Hematopoietic multipotent progenitor cell treated with erythropoietin and hydrocortisone succinate and interleukin-3 and kit ligand, for 8 days (in vitro differentiated cells): ENCODE data around the gene PPP1R9A.

ENCODE experiments used
- DNase-seq: peaks from one replicate; pipeline ENCODE4 v3.0.0-alpha.2; 2015

Gene PPP1R9A

GRCh38 chr7:95045236-95045923 lies 138.0 kb downstream of the PPP1R9A start:
- DNase-seq = no peak

DNA sequence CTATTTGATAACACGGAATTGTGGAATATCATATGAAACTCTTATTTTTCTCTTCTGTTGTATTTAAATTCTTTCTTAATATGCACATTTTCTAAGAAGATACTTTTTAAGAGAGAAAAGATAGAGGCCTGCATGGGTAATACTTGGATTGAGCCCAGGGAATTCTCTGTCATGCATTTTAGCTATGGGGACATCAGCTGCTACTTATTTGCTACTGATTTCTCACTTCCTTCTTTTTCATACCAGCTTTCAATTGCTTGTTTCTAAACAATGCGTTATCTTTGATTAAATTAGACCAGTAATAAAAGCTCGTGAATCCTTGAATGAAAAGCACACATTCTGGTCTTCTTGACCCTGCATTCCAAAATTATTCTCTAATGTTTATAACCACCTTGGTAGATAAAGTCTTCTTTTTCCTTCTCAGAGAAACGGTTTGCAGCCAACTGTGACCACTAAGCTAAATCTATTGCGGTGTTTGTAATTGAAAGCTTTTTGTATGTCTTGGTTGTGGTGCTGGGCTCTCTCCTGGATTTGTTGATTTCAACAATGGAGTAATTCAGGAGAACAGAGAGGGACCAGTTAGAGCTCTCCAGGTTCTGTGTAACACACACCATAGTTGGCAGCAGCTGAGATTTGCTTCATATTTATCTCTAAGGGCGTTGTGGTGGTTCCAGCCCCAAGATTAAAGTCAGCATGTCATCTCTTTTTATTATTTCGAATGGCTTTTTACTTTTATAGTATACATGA lies 139.3 kb downstream of the PPP1R9A start:
- no peak for DNase-seq

GRCh38 chr7:95047291-95047690 lies 139.9 kb downstream of the PPP1R9A start:
- DNase-seq = no peak

DNA sequence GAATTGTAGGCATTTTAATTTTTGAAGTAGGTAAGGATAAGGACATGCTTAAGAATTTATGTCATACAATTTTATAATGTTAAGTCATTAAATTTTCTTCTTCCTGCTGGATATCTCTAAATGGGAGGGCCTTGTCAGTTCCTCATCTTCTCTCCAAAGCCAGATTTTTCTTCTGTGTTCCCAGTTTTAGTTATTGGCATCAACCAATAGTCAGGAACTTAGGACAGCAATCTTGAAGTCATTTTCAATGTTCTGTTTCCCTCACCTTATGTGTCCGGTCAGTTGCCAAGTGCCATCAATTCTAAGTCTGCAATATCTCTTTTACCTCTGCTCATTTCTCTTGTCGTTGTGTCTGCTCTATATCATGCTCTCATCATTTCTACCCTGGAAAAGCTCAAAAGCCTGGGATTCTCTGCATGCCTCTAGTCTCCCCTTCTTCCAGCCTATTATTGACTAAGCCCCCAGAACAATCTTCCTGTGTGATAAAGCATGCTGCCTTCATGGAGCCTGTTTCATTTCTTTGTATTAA lies 145.2 kb downstream of the PPP1R9A start:
- no peak for DNase-seq

DNA sequence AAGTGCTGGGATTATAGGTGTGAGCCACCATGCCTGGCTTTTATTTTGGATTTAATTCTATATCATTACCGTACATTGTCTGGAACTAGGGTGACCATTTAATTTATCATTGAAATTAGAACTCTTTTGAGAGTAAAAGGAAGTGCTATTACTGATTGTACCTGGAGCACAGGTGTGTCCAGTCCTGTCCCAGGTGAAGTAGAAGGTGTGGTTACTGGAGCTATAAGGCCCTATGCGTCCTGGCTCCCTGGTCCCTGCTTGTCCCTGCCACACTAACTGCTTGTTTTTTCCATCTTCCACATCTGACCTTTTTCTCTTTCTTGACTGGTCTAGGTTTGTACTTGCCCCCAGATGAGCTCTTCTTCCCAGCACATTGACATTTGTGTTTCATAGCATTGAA lies 147.0 kb downstream of the PPP1R9A start:
- DNase-seq = no peak

- DNase-seq = no peak
These were observed 147.9 kb downstream of the PPP1R9A start for GRCh38 chr7:95055295-95055694.

DNA sequence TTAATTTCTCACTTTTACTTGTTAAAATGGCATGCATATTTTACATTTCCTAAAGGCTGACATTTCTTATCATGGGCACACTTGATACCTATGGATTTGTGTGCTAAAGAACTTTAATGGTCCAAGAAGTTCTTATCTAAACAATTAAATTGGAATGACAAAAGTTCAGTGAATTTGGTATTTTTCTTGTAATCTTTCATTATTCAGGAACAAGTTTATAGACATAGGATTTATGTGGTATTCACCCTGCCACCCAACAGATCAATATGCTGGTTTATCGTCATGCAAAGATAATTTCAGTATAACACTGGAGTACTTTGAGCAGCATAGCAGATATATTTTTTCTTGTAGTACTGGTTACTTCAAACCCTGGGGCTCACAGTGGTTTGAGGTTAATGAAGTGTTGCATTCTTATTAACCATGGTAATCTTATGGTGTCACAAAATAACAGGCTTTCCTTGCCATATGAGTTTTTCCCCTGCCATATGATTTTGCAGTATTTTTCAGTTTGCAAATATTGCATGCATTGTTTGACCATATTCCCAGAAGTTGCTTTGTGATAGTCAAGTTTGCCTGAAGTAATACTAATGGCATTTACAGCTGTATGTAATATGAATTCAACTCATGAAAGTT lies 148.8 kb downstream of the PPP1R9A start:
- no peak for DNase-seq

GRCh38 chr7:95056901-95057300 lies 149.5 kb downstream of the PPP1R9A start:
- DNase-seq = no peak

GRCh38 chr7:95059842-95060313 lies 152.5 kb downstream of the PPP1R9A start:
- DNase-seq = no peak

- DNase-seq = no peak
These were observed 155.5 kb downstream of the PPP1R9A start for GRCh38 chr7:95062901-95063300.

DNA sequence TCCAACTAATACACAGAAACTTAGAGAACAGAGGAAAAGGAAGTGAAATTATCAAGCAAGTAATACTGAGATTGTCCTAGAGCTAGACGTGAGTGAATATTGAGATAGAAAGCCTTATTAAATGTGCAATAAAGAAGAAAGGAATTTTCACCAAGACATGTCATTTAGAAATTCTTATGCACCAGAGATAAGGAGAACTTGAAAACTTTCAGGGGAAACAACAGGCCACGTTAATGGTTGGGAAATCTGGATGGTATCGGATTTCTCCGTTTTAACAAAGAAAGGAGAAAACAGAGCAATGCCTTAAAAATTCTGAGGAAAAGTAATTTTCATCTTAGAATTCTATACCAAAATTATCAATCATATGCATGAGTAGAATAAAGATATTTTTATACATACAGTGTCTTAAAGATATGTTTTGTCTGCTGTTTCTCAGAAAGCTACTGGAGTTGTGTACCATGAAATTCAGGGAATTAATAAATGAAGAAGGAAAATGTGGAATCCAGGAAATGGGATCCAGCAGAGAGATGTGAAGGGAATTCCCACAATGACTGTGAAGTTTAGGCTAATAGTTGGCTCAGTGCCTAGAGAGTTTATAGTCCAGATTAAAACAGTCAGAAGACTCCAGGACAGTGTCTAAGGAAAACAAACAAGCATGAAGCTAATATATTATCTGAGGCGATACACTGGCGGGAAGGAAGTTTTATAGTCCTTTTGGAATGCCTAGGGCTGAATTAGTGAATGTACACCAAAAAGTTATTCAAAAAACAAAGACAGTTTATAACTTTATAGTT lies 159.5 kb downstream of the PPP1R9A start:
- DNase-seq = no peak

DNA sequence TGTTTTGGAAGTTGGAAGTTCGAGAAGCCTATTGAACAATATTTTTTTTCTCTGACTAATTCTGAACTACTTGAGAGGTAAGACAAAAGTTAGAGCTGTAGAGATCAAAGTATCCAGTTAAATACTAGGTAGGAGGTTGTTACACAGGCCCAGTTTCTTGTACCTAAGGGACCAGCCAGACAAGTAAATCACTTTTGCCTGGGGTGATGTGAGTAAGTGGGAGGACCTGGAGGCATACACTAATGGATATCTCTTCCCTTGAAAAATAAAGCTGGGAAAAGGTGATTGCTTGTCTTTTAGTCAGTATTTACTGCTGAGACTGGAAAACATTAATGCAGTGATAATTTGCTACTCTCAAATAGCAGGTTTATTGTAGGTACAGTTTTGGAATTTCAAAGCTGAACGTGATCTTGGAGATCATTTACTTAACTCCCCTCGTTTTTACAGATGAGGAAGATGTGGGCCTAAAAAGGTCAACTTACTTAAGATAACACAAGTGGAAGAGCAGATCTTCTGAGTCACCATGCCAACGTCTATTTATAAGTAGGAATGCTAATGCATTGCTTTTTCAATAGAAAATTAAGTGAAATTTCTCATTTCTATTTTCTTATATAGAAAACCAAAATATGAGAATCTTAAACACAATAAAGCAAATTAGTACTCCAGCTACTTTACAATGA lies 181.3 kb downstream of the PPP1R9A start:
- DNase-seq = no peak

- no peak for DNase-seq
These were observed 182.3 kb downstream of the PPP1R9A start for GRCh38 chr7:95089414-95090315.

- DNase-seq = no peak
These were observed 184.9 kb downstream of the PPP1R9A start for GRCh38 chr7:95092324-95092723.

GRCh38 chr7:95095259-95095965 lies 188.0 kb downstream of the PPP1R9A start:
- DNase-seq = no peak

DNA sequence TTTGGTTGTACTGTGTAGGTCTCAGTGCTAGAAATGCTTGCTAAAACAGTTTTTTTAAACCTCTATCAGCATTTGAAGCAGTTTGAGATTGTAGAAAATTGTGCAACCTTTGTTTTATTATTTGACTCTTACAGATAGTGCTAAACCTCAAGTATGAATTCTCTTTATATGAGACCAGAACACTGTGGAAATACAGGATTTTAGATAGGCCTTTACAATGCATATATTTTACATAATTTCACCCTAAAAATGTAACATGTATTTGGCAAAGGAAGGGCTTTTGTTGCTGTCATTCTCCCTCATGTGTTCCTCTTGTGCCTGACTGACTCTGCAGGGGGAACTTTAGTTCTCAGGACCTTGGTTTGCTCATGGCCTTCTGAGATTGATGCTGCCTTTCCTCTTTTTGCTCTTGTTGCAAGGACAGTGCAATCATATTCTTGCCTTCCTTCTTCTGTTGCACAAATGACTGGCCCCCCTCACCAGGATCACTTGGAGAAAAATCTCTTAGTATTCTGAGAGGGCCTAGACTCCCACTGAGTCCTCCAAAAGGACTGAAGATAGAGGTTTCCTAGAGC lies 188.7 kb downstream of the PPP1R9A start:
- DNase-seq = no peak

DNA sequence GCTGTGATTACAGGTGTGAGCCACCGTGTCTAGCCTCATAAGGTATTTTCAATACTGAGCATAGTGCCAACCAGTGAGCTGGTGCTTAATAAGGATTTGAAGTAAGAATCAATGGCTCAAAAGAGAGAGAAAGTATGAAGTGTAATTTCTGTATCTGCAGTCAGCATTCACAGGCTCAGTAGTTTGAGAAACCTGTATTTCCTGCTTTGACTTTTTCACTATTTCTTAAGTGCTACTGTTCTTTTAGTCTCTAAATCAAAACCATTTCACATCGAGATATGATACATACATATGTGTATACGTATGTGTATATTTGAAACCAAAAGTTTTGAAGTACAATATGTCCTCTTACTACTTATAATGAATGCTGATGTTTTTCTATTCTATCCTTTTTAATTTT lies 189.9 kb downstream of the PPP1R9A start:
- no peak for DNase-seq

- no peak for DNase-seq
These were observed 190.5 kb downstream of the PPP1R9A start for GRCh38 chr7:95097851-95098250.

DNA sequence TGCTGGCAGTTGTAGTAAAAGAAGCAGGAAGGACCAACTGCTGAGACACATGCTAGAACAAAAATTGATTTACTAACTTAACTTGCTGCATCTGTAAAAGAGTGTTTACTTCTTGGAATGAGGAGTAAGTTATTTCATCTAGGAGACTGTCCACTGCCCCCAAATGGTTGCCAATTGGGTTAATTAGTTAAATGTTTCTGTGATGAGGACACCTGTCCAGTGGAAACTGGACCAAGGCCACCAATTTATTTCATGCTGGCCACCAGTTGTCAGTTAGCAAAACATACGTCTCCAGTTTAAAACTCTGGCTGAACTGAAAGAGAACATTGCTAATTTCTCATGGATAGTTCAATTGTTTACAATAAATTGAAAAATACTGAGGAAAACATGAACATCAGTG lies 191.7 kb downstream of the PPP1R9A start:
- no peak for DNase-seq

DNA sequence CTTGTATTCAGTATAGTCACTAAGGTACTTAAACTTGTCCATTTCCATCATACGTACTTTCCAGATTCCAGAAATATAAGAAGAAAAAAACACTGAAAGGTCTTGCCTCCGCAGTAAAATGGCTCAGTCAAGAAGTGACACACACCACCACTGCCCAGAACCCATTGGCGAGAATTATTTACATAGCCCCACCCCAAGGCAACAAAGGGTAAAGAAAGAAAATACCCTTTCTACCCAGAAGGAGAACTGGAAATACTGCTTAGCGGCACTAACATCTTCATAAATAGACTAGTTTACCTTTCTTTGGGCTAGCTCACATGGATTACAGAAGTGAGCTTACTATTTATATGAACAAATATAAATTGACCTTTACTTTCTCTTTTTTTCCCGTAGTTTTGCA lies 194.0 kb downstream of the PPP1R9A start:
- DNase-seq = no peak
